Fibroblast of pulmonary artery (primary cell): Measurements from ENCODE around the gene WNT3A.

Experiments
- DNase-seq: peaks from one replicate; pipeline ENCODE4 v3.0.0-alpha.2; 2010; ENCODE audit warnings: low read depth
- H3K4me3 ChIP-seq: replicated peaks from 2 replicates; pipeline ENCODE4 v1.5.1; 2011; ENCODE audit warnings: low read depth, mild to moderate bottlenecking, control low read depth, low read length, moderate library complexity
- CTCF ChIP-seq: IDR thresholded peaks from 2 replicates; pipeline ENCODE4 v1.5.1; 2011; ENCODE audit warnings: mild to moderate bottlenecking, control low read depth, low read length, inconsistent platforms; ENCODE audit errors: missing control alignments

WNT3A gene

GRCh38 chr1:228102791-228103620, 96.2 kb downstream of the WNT3A start, which contains the start of gene C1orf35:
Gene C1orf35, minus strand, starts transcription at chr1:228103325. Its CDS starts 98 bp downstream, at chr1:228103227.
- TF ChIP-seq CTCF: no peak
- DNase-seq: peak; percentile 91
- H3K4me3 ChIP-seq: peak within 1 kb of the TSS; percentile 87

- TF ChIP-seq CTCF: no peak
- H3K4me3 ChIP-seq: no peak overlapping the region
- no peak for DNase-seq
Observed at GRCh38 chr1:228104526-228105269, 97.9 kb downstream of the WNT3A start.

- no peak for DNase-seq
- H3K4me3 ChIP-seq: no peak overlapping the region
- TF ChIP-seq CTCF: no peak
Observed at GRCh38 chr1:228105270-228105995, 98.6 kb downstream of the WNT3A start.

GRCh38 chr1:228105996-228106799, 99.4 kb downstream of the WNT3A start:
- DNase-seq: no peak
- H3K4me3 ChIP-seq: no peak overlapping the region
- TF ChIP-seq CTCF: no peak

- DNase-seq: no peak
- no peak overlapping the region for H3K4me3 ChIP-seq
- TF ChIP-seq CTCF: no peak
Observed at GRCh38 chr1:228106800-228107054, 99.9 kb downstream of the WNT3A start.

GRCh38 chr1:228107636-228108035, 100.8 kb downstream of the WNT3A start:
- H3K4me3 ChIP-seq: no peak overlapping the region
- no peak for TF ChIP-seq CTCF
- DNase-seq: no peak
